DOHH2 (cell line): ENCODE data around the gene SH2D3A.

Source experiments
- EZH2phosphoT487 ChIP-seq: fragments of 200-600 bp; sonication (generic); IDR thresholded peaks from 2 replicates; pipeline ENCODE4 v1.6.1; 2017; ENCODE audit warnings: borderline replicate concordance, mild to moderate bottlenecking, antibody characterized with exemption, low read length, moderate library complexity, mixed read lengths
- TF ChIP-seq, protein P1 (sequence below): fragments of 200-600 bp; sonication (generic); IDR thresholded peaks from one replicate; pipeline ENCODE4 v1.5.1; 2014; ENCODE audit warnings: antibody characterized with exemption, mild to moderate bottlenecking, low read depth, low read length; ENCODE audit not compliant: poor library complexity, severe bottlenecking

DNA sequence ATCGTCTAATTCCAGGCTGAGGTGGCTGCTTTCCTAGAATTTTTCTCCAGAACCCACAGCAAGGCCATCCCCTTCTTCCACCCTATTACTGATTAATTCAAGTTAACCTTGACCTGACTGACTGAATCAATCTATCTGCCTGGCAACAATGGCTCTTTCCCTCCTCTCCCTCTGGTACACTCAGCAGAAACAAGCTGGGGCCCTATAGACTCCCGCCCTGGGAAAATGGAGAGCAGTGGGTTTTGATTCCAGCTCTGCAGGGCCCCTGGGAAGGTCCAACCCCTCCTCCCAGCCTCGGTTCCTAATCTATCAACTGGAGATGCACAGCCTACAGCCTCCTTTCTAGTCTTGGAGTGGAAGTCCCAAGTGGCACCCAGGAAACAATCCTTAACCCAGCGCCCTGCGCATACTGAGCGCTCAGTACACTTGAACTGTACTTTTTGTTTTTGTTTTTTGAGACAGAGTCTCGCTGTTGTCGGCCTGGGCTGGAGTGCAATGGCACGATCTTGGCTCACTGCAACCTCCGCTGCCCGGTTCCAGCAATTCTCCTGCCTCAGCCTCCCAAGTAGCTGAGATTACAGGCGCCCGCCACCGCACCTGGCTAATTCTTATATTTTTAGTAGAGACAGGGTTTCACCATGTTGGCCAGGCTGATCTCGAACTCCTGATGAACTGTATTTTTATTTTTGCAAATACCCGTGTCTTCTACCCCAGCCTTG, 41.6 kb downstream of the SH2D3A start:
- TF ChIP-seq, protein P1, sequence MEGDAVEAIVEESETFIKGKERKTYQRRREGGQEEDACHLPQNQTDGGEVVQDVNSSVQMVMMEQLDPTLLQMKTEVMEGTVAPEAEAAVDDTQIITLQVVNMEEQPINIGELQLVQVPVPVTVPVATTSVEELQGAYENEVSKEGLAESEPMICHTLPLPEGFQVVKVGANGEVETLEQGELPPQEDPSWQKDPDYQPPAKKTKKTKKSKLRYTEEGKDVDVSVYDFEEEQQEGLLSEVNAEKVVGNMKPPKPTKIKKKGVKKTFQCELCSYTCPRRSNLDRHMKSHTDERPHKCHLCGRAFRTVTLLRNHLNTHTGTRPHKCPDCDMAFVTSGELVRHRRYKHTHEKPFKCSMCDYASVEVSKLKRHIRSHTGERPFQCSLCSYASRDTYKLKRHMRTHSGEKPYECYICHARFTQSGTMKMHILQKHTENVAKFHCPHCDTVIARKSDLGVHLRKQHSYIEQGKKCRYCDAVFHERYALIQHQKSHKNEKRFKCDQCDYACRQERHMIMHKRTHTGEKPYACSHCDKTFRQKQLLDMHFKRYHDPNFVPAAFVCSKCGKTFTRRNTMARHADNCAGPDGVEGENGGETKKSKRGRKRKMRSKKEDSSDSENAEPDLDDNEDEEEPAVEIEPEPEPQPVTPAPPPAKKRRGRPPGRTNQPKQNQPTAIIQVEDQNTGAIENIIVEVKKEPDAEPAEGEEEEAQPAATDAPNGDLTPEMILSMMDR, result no peak
- TF ChIP-seq EZH2phosphoT487, result no peak
